Liver (tissue), 9 donors: ENCODE measurements around the gene UBE2R2. TPM values are rescaled to one million over a fixed set of nuclear protein-coding genes. Genes with fewer than 3 reads are reported as not detected.

Experiments used
- DNase-seq: peaks from one replicate; pipeline ENCODE4 v3.0.0-alpha.2; 2017; ENCODE audit warnings: low spot score
- H3K27ac ChIP-seq, 2 donors: one replicate each; pipeline ENCODE4 v1.7.0; 2013; ENCODE audit warnings: inconsistent platforms in 2 of 2, low read length in 2 of 2, control low read depth in 1 of 2, low read depth in 1 of 2, mild to moderate bottlenecking in 1 of 2
- H3K27me3 ChIP-seq, 4 donors: one replicate each; pipeline versions ENCODE4 v1.6.1 to v1.7.0; 2013; ENCODE audit warnings: low read length in 3 of 4, inconsistent platforms in 1 of 4, mild to moderate bottlenecking in 1 of 4, moderate library complexity in 1 of 4; ENCODE audit not compliant: control insufficient read depth in 4 of 4, insufficient read depth in 4 of 4
- H3K36me3 ChIP-seq, 4 donors: one replicate each; pipeline versions ENCODE4 v1.6.1 to v1.7.0; 2013; ENCODE audit warnings: low read length in 3 of 4, mild to moderate bottlenecking in 3 of 4, low read depth in 1 of 4, moderate library complexity in 1 of 4; ENCODE audit not compliant: control insufficient read depth in 4 of 4, insufficient read depth in 3 of 4
- H3K4me1 ChIP-seq, 4 donors: one replicate each; pipeline versions ENCODE4 v1.6.1 to v1.7.0; 2013; ENCODE audit warnings: low read length in 3 of 4, mild to moderate bottlenecking in 3 of 4, moderate library complexity in 1 of 4; ENCODE audit not compliant: control insufficient read depth in 4 of 4, insufficient read depth in 4 of 4
- H3K4me3 ChIP-seq, 3 donors: one replicate each; pipeline versions ENCODE4 v1.6.1 to v1.7.0; 2013; ENCODE audit warnings: low read length in 3 of 3, control low read depth in 1 of 3, low read depth in 1 of 3, mild to moderate bottlenecking in 1 of 3
- H3K9ac ChIP-seq, 2 donors: one replicate each; pipeline ENCODE4 v1.7.0; 2013; ENCODE audit warnings: low read length in 2 of 2, mild to moderate bottlenecking in 2 of 2, moderate library complexity in 2 of 2, control low read depth in 1 of 2, low read depth in 1 of 2
- H3K9me3 ChIP-seq, 4 donors: one replicate each; pipeline versions ENCODE4 v1.6.1 to v1.7.0; 2013; ENCODE audit warnings: low read length in 3 of 4; ENCODE audit not compliant: control insufficient read depth in 4 of 4
- ATF3 ChIP-seq: IDR thresholded peaks from 2 replicates; pipeline ENCODE4 v1.6.1; 2016; ENCODE audit warnings: antibody characterized with exemption
- FOXA1 ChIP-seq: IDR thresholded peaks from 2 replicates; pipeline ENCODE4 v1.6.1; 2016; ENCODE audit warnings: antibody characterized with exemption
- FOXA2 ChIP-seq: IDR thresholded peaks from 2 replicates; pipeline ENCODE4 v1.6.1; 2016; ENCODE audit warnings: antibody characterized with exemption
- HNF4A ChIP-seq, 2 donors: conservative IDR thresholded peaks; 2 replicates each; pipeline ENCODE4 v1.6.1; 2016; ENCODE audit warnings: antibody characterized with exemption in 2 of 2, mild to moderate bottlenecking in 2 of 2
- HNF4G ChIP-seq: IDR thresholded peaks from 2 replicates; pipeline ENCODE4 v1.6.1; 2016; ENCODE audit warnings: antibody characterized with exemption
- JUND ChIP-seq, 2 donors: IDR thresholded peaks; 2 replicates each; pipeline ENCODE4 v1.6.1; 2016; ENCODE audit warnings: antibody characterized with exemption in 2 of 2
- NR2F2 ChIP-seq: IDR thresholded peaks from 2 replicates; pipeline ENCODE4 v1.6.1; 2016; ENCODE audit warnings: antibody characterized with exemption
- RAD21 ChIP-seq, 2 donors: IDR thresholded peaks; 2 replicates each; pipeline ENCODE4 v1.6.1; 2016; ENCODE audit warnings: antibody characterized with exemption in 2 of 2, mild to moderate bottlenecking in 2 of 2
- REST ChIP-seq: IDR thresholded peaks from 2 replicates; pipeline ENCODE4 v1.6.1; 2016; ENCODE audit warnings: antibody characterized with exemption, mild to moderate bottlenecking
- SP1 ChIP-seq: IDR thresholded peaks from 2 replicates; pipeline ENCODE4 v1.6.1; 2018; ENCODE audit warnings: antibody characterized with exemption, mild to moderate bottlenecking
- TAF1 ChIP-seq: conservative IDR thresholded peaks from 2 replicates; pipeline ENCODE4 v1.6.1; 2016; ENCODE audit warnings: antibody characterized with exemption, mild to moderate bottlenecking
- YY1 ChIP-seq: IDR thresholded peaks from 2 replicates; pipeline ENCODE4 v1.6.1; 2016; ENCODE audit warnings: antibody characterized with exemption, mild to moderate bottlenecking
- WGBS: extraction: QIAGEN DNeasy Blood & Tissue Kit; methylation state at CpG from one replicate; pipeline ENCODE4 v1.1.7; 2013; 5-methylcytosine and 5-hydroxymethylcytosine counted together
- polyA plus RNA-seq, 2 donors: library from polyadenylated mRNA; stranded (reverse) in 1 of 2; unstranded in 1 of 2; fragments of 200-250 nt in 1 of 2; fragments of >200 nt in 1 of 2; fragmentation: Nextera tagmentation in 1 of 2; extraction: Ambion mirVana in 1 of 2; gene quantifications; one replicate each; pipeline versions ENCODE4 v1.2.1 to v1.2.3, GENCODE V29; 2013 to 2015
- total RNA-seq, 2 donors: library from RNA; depleted of rRNA; stranded (reverse); fragments of >200 nt; gene quantifications; one replicate each; pipeline ENCODE4 v1.2.3, GENCODE V29; 2014
- TF ChIP-seq, protein P1 (sequence below): fragments of 150-350 bp; IDR thresholded peaks from 2 replicates; pipeline ENCODE4 v1.5.1; 2017; ENCODE audit warnings: improper control_type of control experiment, low read depth, low read length; ENCODE audit not compliant: missing input control
- donor health status: healthy.
- donor health status: healthy.
- donor health status: healthy.
- donor health status: healthy.
- donor health status: healthy.

Gene UBE2R2
- total and polyA plus RNA-seq, 4 donors = 10.8 to 15.0 (median 14.2) TPM

DNA sequence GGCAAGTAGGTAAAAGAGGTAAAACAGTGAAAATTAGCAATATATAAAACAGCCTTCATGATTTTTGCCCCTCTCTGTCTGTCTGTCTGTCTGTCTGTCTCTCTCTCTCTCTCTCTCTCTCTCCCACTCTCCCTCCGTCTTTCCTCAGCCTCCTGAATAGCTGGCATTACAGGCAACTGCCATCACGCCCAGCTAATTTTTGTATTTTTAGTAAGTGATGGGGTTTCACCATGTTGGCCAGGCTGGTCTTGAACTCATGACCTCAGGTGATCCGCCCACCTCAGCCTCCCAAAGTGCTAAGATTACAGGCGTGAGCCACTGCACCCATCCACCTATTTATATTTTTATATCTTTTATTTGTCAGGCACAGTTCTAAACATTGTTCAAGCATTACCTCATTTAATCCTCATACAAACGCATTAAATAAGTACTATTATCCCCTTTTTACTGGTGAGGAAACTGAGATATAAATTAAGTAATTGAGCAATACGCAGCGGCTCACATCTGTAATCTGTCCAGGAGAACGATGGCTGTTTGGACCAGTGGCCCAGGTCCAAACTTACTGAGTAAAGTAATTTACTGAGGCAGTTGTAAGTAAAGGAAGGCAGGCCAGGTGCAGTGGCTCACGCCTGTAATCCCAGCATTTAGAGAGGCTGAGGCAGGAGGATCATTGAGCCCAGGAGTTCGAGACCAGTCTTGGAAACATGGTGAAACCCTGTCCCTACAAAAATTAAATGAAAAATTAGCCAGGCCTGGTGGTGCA is 60.9 kb downstream of the UBE2R2 start:
- 76% methylated on average over 10 of the region's 10 CpGs for WGBS
- no peaks in the 10 kb centered on the region for H3K36me3 ChIP-seq
- no peak for DNase-seq
- no peaks in the 10 kb centered on the region for H3K27me3 ChIP-seq
- TF ChIP-seq, protein P1, sequence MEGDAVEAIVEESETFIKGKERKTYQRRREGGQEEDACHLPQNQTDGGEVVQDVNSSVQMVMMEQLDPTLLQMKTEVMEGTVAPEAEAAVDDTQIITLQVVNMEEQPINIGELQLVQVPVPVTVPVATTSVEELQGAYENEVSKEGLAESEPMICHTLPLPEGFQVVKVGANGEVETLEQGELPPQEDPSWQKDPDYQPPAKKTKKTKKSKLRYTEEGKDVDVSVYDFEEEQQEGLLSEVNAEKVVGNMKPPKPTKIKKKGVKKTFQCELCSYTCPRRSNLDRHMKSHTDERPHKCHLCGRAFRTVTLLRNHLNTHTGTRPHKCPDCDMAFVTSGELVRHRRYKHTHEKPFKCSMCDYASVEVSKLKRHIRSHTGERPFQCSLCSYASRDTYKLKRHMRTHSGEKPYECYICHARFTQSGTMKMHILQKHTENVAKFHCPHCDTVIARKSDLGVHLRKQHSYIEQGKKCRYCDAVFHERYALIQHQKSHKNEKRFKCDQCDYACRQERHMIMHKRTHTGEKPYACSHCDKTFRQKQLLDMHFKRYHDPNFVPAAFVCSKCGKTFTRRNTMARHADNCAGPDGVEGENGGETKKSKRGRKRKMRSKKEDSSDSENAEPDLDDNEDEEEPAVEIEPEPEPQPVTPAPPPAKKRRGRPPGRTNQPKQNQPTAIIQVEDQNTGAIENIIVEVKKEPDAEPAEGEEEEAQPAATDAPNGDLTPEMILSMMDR = no peak
- TF ChIP-seq FOXA2 (no peak), HNF4A (conservative IDR thresholded peaks at IDR 0.05) (no peak), FOXA1 (no peak), RAD21 (IDR thresholded peaks at IDR 0.05) (no peak), YY1 (no peak), ATF3 (no peak)
- no peak overlapping the region for H3K4me3 ChIP-seq
- H3K9me3 ChIP-seq = no peaks in the 10 kb centered on the region
- H3K9ac ChIP-seq = no peak overlapping the region
- H3K4me1 ChIP-seq = peaks cover 2 to 9% (median 5%) of the 10 kb centered on the region in 4 donors
- no peak overlapping the region for H3K27ac ChIP-seq

DNA sequence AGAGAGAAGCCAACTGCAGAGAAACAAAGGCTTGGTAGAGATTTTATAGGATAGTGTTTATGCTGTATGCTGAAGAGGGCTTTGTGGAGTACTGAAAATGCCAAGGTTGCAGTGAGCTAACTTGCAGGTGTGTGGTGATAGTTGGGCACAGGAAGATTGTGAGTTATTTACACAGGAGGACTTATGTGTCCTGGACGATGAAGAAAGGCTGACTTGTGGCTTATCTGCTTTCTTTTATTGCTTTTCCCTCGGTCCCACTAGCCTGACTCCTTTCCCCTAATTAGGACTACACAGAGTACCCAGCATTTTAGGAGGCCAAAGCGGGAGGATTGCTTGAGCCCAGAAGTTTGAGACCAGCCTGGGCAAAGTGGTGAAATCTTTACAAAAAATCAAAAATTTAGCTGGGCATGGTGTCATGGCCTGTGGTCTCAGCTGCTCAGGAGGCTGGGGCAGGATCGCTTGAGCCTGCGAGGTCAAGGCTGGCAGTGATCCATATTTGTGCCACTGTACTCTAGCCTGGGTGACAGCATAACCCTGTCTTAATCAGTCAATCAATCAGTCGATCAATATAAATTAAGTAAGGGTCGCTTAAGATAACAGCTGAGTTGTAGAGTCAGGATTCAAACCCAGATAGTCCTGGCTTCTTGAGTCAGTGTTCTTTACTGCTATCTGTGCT is 61.9 kb downstream of the UBE2R2 start:
- no peak overlapping the region for H3K27ac ChIP-seq
- TF ChIP-seq ATF3 (no peak), REST (no peak), SP1 (no peak), HNF4A (conservative IDR thresholded peaks at IDR 0.05) (no peak), NR2F2 (no peak), FOXA1 (no peak), JUND (IDR thresholded peaks at IDR 0.05) (no peak), HNF4G (no peak), TAF1 (no peak)
- WGBS = 64% methylated on average over 7 of the region's 7 CpGs
- DNase-seq = no peak
- H3K27me3 ChIP-seq = no peaks in the 10 kb centered on the region
- H3K36me3 ChIP-seq = no peaks in the 10 kb centered on the region
- no peak overlapping the region for H3K4me3 ChIP-seq
- H3K4me1 ChIP-seq = peaks cover 2 to 10% (median 4%) of the 10 kb centered on the region in 4 donors
- H3K9ac ChIP-seq = no peak overlapping the region
- no peaks in the 10 kb centered on the region for H3K9me3 ChIP-seq
